Thyroid gland (tissue), 4 donors: ENCODE results near the gene SPC25.

Source experiments
- CTCF ChIP-seq, 6 experiments: fragments of 200-600 bp in 3 of 6; fragments of 450-650 bp in 3 of 6; sonication (generic) in 3 of 6; IDR thresholded peaks; one replicate each; pipeline ENCODE4 v1.5.1; 2016 to 2019; ENCODE audit warnings: antibody characterized with exemption in 6 of 6, mild to moderate bottlenecking in 2 of 6, inconsistent platforms in 1 of 6, moderate library complexity in 1 of 6
- POLR2A ChIP-seq, 2 donors: fragments of 450-650 bp; IDR thresholded peaks; one replicate each; pipeline ENCODE4 v1.6.1; 2017; ENCODE audit warnings: antibody characterized with exemption in 2 of 2, mild to moderate bottlenecking in 2 of 2, moderate library complexity in 1 of 2

GRCh38 chr2:168852481-168852880 is 37.7 kb downstream of the SPC25 start:
- TF ChIP-seq CTCF (IDR thresholded peaks at IDR 0.05) (no peak), POLR2A (IDR thresholded peaks at IDR 0.05) (no peak)
